Measurements from ENCODE around the gene SPRED1. TPM values are rescaled to one million over a fixed set of nuclear protein-coding genes. Genes with fewer than 3 reads are reported as not detected.

Gene SPRED1
- total and polyA plus RNA-seq, 2 experiments from 2014 or later = 11.4 to 44.0 TPM

- H3K27me3 ChIP-seq (ENCODE audit: insufficient read depth) = no peaks in the 10 kb centered on the region
- H3K27ac ChIP-seq (ENCODE audit: low read depth) = no peak overlapping the region
- peaks cover 19% of the 10 kb centered on the region; the same call in 2 of the 3 replicates for H3K36me3 Mint-ChIP-seq (ENCODE audit: low read depth)
- no peaks in the 10 kb centered on the region for H3K36me3 ChIP-seq (ENCODE audit: insufficient read depth)
- H3K27me3 Mint-ChIP-seq (ENCODE audit: insufficient read depth, low read depth, poor library complexity) = no peaks in the 10 kb centered on the region
- H3K27ac Mint-ChIP-seq = peak overlapping the region; percentile 90
- H4K20me1 ChIP-seq (replicated peaks; ENCODE audit: insufficient read depth) = peaks cover 35% of the 10 kb centered on the region
- H3K4me2 ChIP-seq = no peak overlapping the region
- H3K79me2 ChIP-seq (replicated peaks; ENCODE audit: insufficient read depth) = peaks cover 100% of the 10 kb centered on the region
- H3K4me1 ChIP-seq (ENCODE audit: insufficient read depth) = no peaks in the 10 kb centered on the region
- H3F3A ChIP-seq (replicated peaks; ENCODE audit: low read depth) = no peaks in the 10 kb centered on the region
- no peak overlapping the region for H3K4me3 Mint-ChIP-seq
- no peak overlapping the region for H2AFZ ChIP-seq
- no peaks in the 10 kb centered on the region for H3K9me2 ChIP-seq (ENCODE audit: insufficient read depth)
- H3K4me1 Mint-ChIP-seq = peaks cover 26% of the 10 kb centered on the region
- H3K4me3 ChIP-seq = no peak overlapping the region
- ATAC-seq = no peak
- H3K9me3 Mint-ChIP-seq = no peaks in the 10 kb centered on the region
- TF ChIP-seq NANOG (IDR thresholded peaks at IDR 0.05; ENCODE audit: borderline replicate concordance) (no peak), ZNF331 (CRISPR knock-in tag; IDR thresholded peaks at IDR 0.05; ENCODE audit: low read depth) (no peak), EZH2 (IDR thresholded peaks at IDR 0.05; ENCODE audit: low read depth, unreplicated experiment) (no peak), REST (IDR thresholded peaks at IDR 0.05; ENCODE audit: unreplicated experiment) (no peak), STAT1 (IDR thresholded peaks at IDR 0.05; ENCODE audit: unreplicated experiment) (no peak), JUNB (IDR thresholded peaks at IDR 0.05; ENCODE audit: unreplicated experiment) (no peak), CREB1 (CRISPR knock-in tag; IDR thresholded peaks at IDR 0.05; ENCODE audit: low read depth) (no peak), POLR2AphosphoS5 (IDR thresholded peaks at IDR 0.05; ENCODE audit: low read depth) (no peak), CTCF (conservative IDR thresholded peaks at IDR 0.05; ENCODE audit: low read depth in 2 of 2) (no peak), EZH2phosphoT487 (IDR thresholded peaks at IDR 0.05; ENCODE audit: unreplicated experiment) (no peak), ZNF114 (CRISPR knock-in tag; IDR thresholded peaks at IDR 0.05) (no peak)
- TF ChIP-seq, protein P1, sequence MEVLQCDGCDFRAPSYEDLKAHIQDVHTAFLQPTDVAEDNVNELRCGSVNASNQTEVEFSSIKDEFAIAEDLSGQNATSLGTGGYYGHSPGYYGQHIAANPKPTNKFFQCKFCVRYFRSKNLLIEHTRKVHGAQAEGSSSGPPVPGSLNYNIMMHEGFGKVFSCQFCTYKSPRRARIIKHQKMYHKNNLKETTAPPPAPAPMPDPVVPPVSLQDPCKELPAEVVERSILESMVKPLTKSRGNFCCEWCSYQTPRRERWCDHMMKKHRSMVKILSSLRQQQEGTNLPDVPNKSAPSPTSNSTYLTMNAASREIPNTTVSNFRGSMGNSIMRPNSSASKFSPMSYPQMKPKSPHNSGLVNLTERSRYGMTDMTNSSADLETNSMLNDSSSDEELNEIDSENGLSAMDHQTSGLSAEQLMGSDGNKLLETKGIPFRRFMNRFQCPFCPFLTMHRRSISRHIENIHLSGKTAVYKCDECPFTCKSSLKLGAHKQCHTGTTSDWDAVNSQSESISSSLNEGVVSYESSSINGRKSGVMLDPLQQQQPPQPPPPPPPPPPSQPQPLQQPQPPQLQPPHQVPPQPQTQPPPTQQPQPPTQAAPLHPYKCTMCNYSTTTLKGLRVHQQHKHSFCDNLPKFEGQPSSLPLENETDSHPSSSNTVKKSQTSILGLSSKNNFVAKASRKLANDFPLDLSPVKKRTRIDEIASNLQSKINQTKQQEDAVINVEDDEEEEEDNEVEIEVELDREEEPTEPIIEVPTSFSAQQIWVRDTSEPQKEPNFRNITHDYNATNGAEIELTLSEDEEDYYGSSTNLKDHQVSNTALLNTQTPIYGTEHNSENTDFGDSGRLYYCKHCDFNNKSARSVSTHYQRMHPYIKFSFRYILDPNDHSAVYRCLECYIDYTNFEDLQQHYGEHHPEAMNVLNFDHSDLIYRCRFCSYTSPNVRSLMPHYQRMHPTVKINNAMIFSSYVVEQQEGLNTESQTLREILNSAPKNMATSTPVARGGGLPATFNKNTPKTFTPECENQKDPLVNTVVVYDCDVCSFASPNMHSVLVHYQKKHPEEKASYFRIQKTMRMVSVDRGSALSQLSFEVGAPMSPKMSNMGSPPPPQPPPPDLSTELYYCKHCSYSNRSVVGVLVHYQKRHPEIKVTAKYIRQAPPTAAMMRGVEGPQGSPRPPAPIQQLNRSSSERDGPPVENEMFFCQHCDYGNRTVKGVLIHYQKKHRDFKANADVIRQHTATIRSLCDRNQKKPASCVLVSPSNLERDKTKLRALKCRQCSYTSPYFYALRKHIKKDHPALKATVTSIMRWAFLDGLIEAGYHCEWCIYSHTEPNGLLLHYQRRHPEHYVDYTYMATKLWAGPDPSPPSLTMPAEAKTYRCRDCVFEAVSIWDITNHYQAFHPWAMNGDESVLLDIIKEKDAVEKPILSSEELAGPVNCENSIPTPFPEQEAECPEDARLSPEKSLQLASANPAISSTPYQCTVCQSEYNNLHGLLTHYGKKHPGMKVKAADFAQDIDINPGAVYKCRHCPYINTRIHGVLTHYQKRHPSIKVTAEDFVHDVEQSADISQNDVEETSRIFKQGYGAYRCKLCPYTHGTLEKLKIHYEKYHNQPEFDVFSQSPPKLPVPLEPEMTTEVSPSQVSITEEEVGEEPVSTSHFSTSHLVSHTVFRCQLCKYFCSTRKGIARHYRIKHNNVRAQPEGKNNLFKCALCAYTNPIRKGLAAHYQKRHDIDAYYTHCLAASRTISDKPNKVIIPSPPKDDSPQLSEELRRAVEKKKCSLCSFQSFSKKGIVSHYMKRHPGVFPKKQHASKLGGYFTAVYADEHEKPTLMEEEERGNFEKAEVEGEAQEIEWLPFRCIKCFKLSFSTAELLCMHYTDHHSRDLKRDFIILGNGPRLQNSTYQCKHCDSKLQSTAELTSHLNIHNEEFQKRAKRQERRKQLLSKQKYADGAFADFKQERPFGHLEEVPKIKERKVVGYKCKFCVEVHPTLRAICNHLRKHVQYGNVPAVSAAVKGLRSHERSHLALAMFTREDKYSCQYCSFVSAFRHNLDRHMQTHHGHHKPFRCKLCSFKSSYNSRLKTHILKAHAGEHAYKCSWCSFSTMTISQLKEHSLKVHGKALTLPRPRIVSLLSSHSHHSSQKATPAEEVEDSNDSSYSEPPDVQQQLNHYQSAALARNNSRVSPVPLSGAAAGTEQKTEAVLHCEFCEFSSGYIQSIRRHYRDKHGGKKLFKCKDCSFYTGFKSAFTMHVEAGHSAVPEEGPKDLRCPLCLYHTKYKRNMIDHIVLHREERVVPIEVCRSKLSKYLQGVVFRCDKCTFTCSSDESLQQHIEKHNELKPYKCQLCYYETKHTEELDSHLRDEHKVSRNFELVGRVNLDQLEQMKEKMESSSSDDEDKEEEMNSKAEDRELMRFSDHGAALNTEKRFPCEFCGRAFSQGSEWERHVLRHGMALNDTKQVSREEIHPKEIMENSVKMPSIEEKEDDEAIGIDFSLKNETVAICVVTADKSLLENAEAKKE (CRISPR knock-in tag; IDR thresholded peaks at IDR 0.05) = no peak
- TF ChIP-seq, protein P2, sequence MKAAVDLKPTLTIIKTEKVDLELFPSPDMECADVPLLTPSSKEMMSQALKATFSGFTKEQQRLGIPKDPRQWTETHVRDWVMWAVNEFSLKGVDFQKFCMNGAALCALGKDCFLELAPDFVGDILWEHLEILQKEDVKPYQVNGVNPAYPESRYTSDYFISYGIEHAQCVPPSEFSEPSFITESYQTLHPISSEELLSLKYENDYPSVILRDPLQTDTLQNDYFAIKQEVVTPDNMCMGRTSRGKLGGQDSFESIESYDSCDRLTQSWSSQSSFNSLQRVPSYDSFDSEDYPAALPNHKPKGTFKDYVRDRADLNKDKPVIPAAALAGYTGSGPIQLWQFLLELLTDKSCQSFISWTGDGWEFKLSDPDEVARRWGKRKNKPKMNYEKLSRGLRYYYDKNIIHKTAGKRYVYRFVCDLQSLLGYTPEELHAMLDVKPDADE (IDR thresholded peaks at IDR 0.05) = no peak
- peak; percentile 9 for DNase-seq (ENCODE audit: low spot score)
Measured at GRCh38 chr15:38312190-38312589, 59.6 kb downstream of the SPRED1 start.

All from GM23338 (cell line).